Tibial artery (tissue), 4 donors: ENCODE data around the gene EIF4E1B.
A peak's percentile ranks its signal among the peaks of the same experiment; 100 is the strongest.

Source experiments
- DNase-seq, 2 donors: peaks; one replicate each; pipeline ENCODE4 v3.0.0-alpha.2; 2019
- H3K27ac ChIP-seq, 2 donors: fragments of 200-600 bp; sonication (generic) in 1 of 2; 1 replicate in 1 of 2; 2 replicates in 1 of 2; pipeline ENCODE4 v1.5.1; 2018 to 2019; ENCODE audit warnings: mild to moderate bottlenecking in 1 of 2
- H3K27me3 ChIP-seq, 2 donors: fragments of 200-600 bp; sonication (generic) in 1 of 2; one replicate each; pipeline versions ENCODE4 v1.5.1 to v1.6.0; 2016 to 2019
- H3K36me3 ChIP-seq, 3 donors: fragments of 200-600 bp; sonication (generic) in 2 of 3; one replicate each; pipeline ENCODE4 v1.5.1; 2016 to 2019; ENCODE audit warnings: mild to moderate bottlenecking in 2 of 3
- H3K4me1 ChIP-seq, 4 donors: fragments of 200-600 bp; sonication (generic) in 2 of 4; 1 replicate in 3 of 4; 2 replicates in 1 of 4; pipeline ENCODE4 v1.5.1; 2016 to 2019
- H3K4me3 ChIP-seq, 2 donors: fragments of 200-600 bp; sonication (generic) in 1 of 2; 1 replicate in 1 of 2; 2 replicates in 1 of 2; pipeline ENCODE4 v1.5.1; 2018 to 2019; ENCODE audit warnings: mild to moderate bottlenecking in 2 of 2
- H3K9me3 ChIP-seq, 3 donors: fragments of 200-600 bp; sonication (generic) in 1 of 3; one replicate each; pipeline ENCODE4 v1.5.1; 2016 to 2019
- CTCF ChIP-seq, 2 experiments: fragments of 200-600 bp in 1 of 2; fragments of 450-650 bp in 1 of 2; IDR thresholded peaks; one replicate each; pipeline ENCODE4 v1.5.1; 2017 to 2019; ENCODE audit warnings: antibody characterized with exemption in 2 of 2, mild to moderate bottlenecking in 1 of 2, moderate library complexity in 1 of 2
- intact Hi-C: fragments of 100-400 bp; cut with DNase I; formaldehyde crosslinking; loops from one replicate; pipeline ENCODE4 v1.15.0; 2023; ENCODE audit warnings: low total_unique reads

The EIF4E1B gene

GRCh38 chr5:176619569-176620332 lies 10.7 kb upstream of the EIF4E1B start:
- H3K27me3 ChIP-seq: peaks cover 3 to 91% of the 10 kb centered on the region in 2 donors
- intact Hi-C loops: no loop called here
- H3K4me1 ChIP-seq: peaks cover 0 to 18% (median 16%) of the 10 kb centered on the region in 4 donors
- no peak overlapping the region for H3K4me3 ChIP-seq
- H3K9me3 ChIP-seq: no peaks in the 10 kb centered on the region
- no peaks in the 10 kb centered on the region for H3K36me3 ChIP-seq
- TF ChIP-seq CTCF (IDR thresholded peaks at IDR 0.05): no peak
- no peak for DNase-seq
- no peak overlapping the region for H3K27ac ChIP-seq

GRCh38 chr5:176620333-176620981 lies 10.0 kb upstream of the EIF4E1B start:
- no peak for TF ChIP-seq CTCF (IDR thresholded peaks at IDR 0.05)
- H3K4me1 ChIP-seq: peaks cover 0 to 18% (median 16%) of the 10 kb centered on the region in 4 donors
- H3K36me3 ChIP-seq: no peaks in the 10 kb centered on the region
- H3K4me3 ChIP-seq: no peak overlapping the region
- H3K27me3 ChIP-seq: peaks cover 3 to 91% of the 10 kb centered on the region in 2 donors
- no peaks in the 10 kb centered on the region for H3K9me3 ChIP-seq
- peak in 1 of 2 donors; percentile 48 for DNase-seq
- intact Hi-C loops: no loop called here
- no peak overlapping the region for H3K27ac ChIP-seq

GRCh38 chr5:176621661-176622079 lies 8.8 kb upstream of the EIF4E1B start:
- Histone ChIP-seq H3K4me1 (peaks cover 0 to 18% (median 16%) of the 10 kb centered on the region in 4 donors), H3K27me3 (peaks cover 3 to 90% of the 10 kb centered on the region in 2 donors), H3K36me3 (no peaks in the 10 kb centered on the region), H3K4me3 (no peak overlapping the region), H3K9me3 (no peaks in the 10 kb centered on the region), H3K27ac (no peak overlapping the region)
- no peak for DNase-seq
- no peak for TF ChIP-seq CTCF (IDR thresholded peaks at IDR 0.05)
- intact Hi-C loops: no loop called here

GRCh38 chr5:176624142-176624541 lies 6.3 kb upstream of the EIF4E1B start:
- no peak for TF ChIP-seq CTCF (IDR thresholded peaks at IDR 0.05)
- H3K27ac ChIP-seq: no peak overlapping the region
- no peak for DNase-seq
- intact Hi-C loops: no loop called here
- H3K36me3 ChIP-seq: no peaks in the 10 kb centered on the region
- peaks cover 3 to 91% of the 10 kb centered on the region in 2 donors for H3K27me3 ChIP-seq
- H3K4me1 ChIP-seq: peaks cover 0 to 15% (median 14%) of the 10 kb centered on the region in 4 donors
- no peak overlapping the region for H3K4me3 ChIP-seq
- no peaks in the 10 kb centered on the region for H3K9me3 ChIP-seq

GRCh38 chr5:176624938-176625337 lies 5.5 kb upstream of the EIF4E1B start:
- peaks cover 0 to 15% (median 15%) of the 10 kb centered on the region in 4 donors for H3K4me1 ChIP-seq
- H3K36me3 ChIP-seq: no peaks in the 10 kb centered on the region
- intact Hi-C loops: no loop called here
- no peak for DNase-seq
- no peaks in the 10 kb centered on the region for H3K9me3 ChIP-seq
- peaks cover 3 to 91% of the 10 kb centered on the region in 2 donors for H3K27me3 ChIP-seq
- no peak overlapping the region for H3K27ac ChIP-seq
- no peak for TF ChIP-seq CTCF (IDR thresholded peaks at IDR 0.05)
- H3K4me3 ChIP-seq: no peak overlapping the region
